Activated CD4-positive, alpha-beta T cell treated with anti-CD3 and anti-CD28 coated beads, Interleukin-2, amount 50 U/mL, for 24 hours (primary cell): Measurements from ENCODE around the gene SIGLEC9.

ENCODE experiments used
- DNase-seq, 2 donors: peaks; one replicate each; pipeline ENCODE4 v3.0.0-alpha.2; 2020; ENCODE audit warnings: low read depth in 1 of 2, low spot score in 1 of 2

SIGLEC9 gene

GRCh38 chr19:51096473-51097165, 28.1 kb upstream of the SIGLEC9 start:
- no peak for DNase-seq

- peak; percentile 40 to 59 for DNase-seq
These were observed 27.5 kb upstream of the SIGLEC9 start for GRCh38 chr19:51097166-51097738.

- DNase-seq: no peak
These were observed 26.9 kb upstream of the SIGLEC9 start for GRCh38 chr19:51097796-51098195.

- no peak for DNase-seq
These were observed 26.2 kb upstream of the SIGLEC9 start for GRCh38 chr19:51098365-51099046.

GRCh38 chr19:51099047-51099382, 25.7 kb upstream of the SIGLEC9 start:
- DNase-seq: no peak

- DNase-seq: no peak
These were observed 24.1 kb upstream of the SIGLEC9 start for GRCh38 chr19:51100601-51101000.

GRCh38 chr19:51101171-51101865, 23.4 kb upstream of the SIGLEC9 start:
- DNase-seq: no peak

GRCh38 chr19:51102991-51103390, 21.7 kb upstream of the SIGLEC9 start:
- DNase-seq: no peak

- no peak for DNase-seq
These were observed 20.8 kb upstream of the SIGLEC9 start for GRCh38 chr19:51103926-51104341.

- no peak for DNase-seq
These were observed 17.2 kb upstream of the SIGLEC9 start for GRCh38 chr19:51107406-51108065.

GRCh38 chr19:51108066-51108804, 16.5 kb upstream of the SIGLEC9 start, which contains the start of gene CTU1:
Gene CTU1 (minus strand): TSS chr19:51108409. CDS start chr19:51104569, 3,840 bp downstream.
- DNase-seq: peak; percentile 95 to 98

- DNase-seq: no peak
These were observed 15.9 kb upstream of the SIGLEC9 start for GRCh38 chr19:51108805-51109146.

- no peak for DNase-seq
These were observed 14.1 kb upstream of the SIGLEC9 start for GRCh38 chr19:51110666-51110971.

GRCh38 chr19:51111606-51112005, 13.1 kb upstream of the SIGLEC9 start:
- no peak for DNase-seq

GRCh38 chr19:51114087-51114729, 10.5 kb upstream of the SIGLEC9 start:
- DNase-seq: no peak

- DNase-seq: no peak
These were observed 7.9 kb upstream of the SIGLEC9 start for GRCh38 chr19:51116736-51117286.

GRCh38 chr19:51119101-51119500, 5.6 kb upstream of the SIGLEC9 start:
- DNase-seq: no peak

GRCh38 chr19:51119611-51120010, 5.1 kb upstream of the SIGLEC9 start:
- DNase-seq: no peak

GRCh38 chr19:51120160-51120559, 4.5 kb upstream of the SIGLEC9 start:
- DNase-seq: no peak

GRCh38 chr19:51121257-51121656, 3.4 kb upstream of the SIGLEC9 start:
- DNase-seq: no peak
